Skeletal muscle tissue (tissue), 4 donors: ENCODE results near the gene SGK1. TPM values are rescaled to one million over a fixed set of nuclear protein-coding genes. Genes with fewer than 3 reads are reported as not detected.

Experiments used
- H3K27ac ChIP-seq: one replicate; pipeline ENCODE4 v1.7.0; 2013; ENCODE audit warnings: mild to moderate bottlenecking, low read depth, low read length, inconsistent platforms
- H3K27me3 ChIP-seq, 3 donors: one replicate each; pipeline ENCODE4 v1.7.0; 2013; ENCODE audit warnings: low read length in 3 of 3; ENCODE audit not compliant: control insufficient read depth in 3 of 3, insufficient read depth in 3 of 3
- H3K36me3 ChIP-seq, 3 donors: one replicate each; pipeline ENCODE4 v1.7.0; 2013; ENCODE audit warnings: low read length in 3 of 3; ENCODE audit not compliant: control insufficient read depth in 3 of 3, insufficient read depth in 3 of 3
- H3K4me1 ChIP-seq, 3 donors: one replicate each; pipeline ENCODE4 v1.7.0; 2013; ENCODE audit warnings: low read length in 3 of 3, mild to moderate bottlenecking in 3 of 3; ENCODE audit not compliant: control insufficient read depth in 3 of 3, insufficient read depth in 3 of 3
- H3K4me3 ChIP-seq, 3 donors: one replicate each; pipeline ENCODE4 v1.7.0; 2013; ENCODE audit warnings: low read length in 3 of 3
- H3K9ac ChIP-seq, 3 donors: one replicate each; pipeline ENCODE4 v1.7.0; 2013; ENCODE audit warnings: low read length in 3 of 3, mild to moderate bottlenecking in 3 of 3, moderate library complexity in 2 of 3, low read depth in 1 of 3
- H3K9me3 ChIP-seq, 3 donors: one replicate each; pipeline ENCODE4 v1.7.0; 2013; ENCODE audit warnings: low read length in 3 of 3; ENCODE audit not compliant: control insufficient read depth in 3 of 3
- total RNA-seq: library from RNA; depleted of rRNA; stranded (reverse); fragments of >200 nt; gene quantifications from one replicate; pipeline ENCODE4 v1.2.3, GENCODE V29; 2014
- donor health status: Osteomylitis.

Gene SGK1
- total RNA-seq, 1 donor from 2014 or later = 74.1 TPM

- Histone ChIP-seq H3K36me3 (no peaks in the 10 kb centered on the region), H3K9ac (peak overlapping the region; percentile 13 to 55 (median 36)), H3K4me3 (peak overlapping the region in 2 of 3 donors; percentile 28 to 30), H3K4me1 (peaks cover 24 to 31% (median 29%) of the 10 kb centered on the region in 3 donors), H3K9me3 (no peaks in the 10 kb centered on the region), H3K27me3 (no peaks in the 10 kb centered on the region), H3K27ac (peak overlapping the region; percentile 82)
These were observed 68.6 kb downstream of the SGK1 start for GRCh38 chr6:134249239-134249758.

GRCh38 chr6:134247844-134248580 is 69.9 kb downstream of the SGK1 start:
- Histone ChIP-seq H3K9me3 (no peaks in the 10 kb centered on the region), H3K27ac (peak overlapping the region; percentile 82), H3K4me3 (no peak overlapping the region), H3K27me3 (no peaks in the 10 kb centered on the region), H3K9ac (no peak overlapping the region), H3K36me3 (no peaks in the 10 kb centered on the region), H3K4me1 (peaks cover 22 to 29% (median 28%) of the 10 kb centered on the region in 3 donors)

- no peaks in the 10 kb centered on the region for H3K9me3 ChIP-seq
- H3K9ac ChIP-seq = no peak overlapping the region
- peaks cover 22 to 29% (median 28%) of the 10 kb centered on the region in 3 donors for H3K4me1 ChIP-seq
- H3K4me3 ChIP-seq = no peak overlapping the region
- H3K27ac ChIP-seq = peak overlapping the region; percentile 82
- no peaks in the 10 kb centered on the region for H3K27me3 ChIP-seq
- no peaks in the 10 kb centered on the region for H3K36me3 ChIP-seq
These were observed 70.6 kb downstream of the SGK1 start for GRCh38 chr6:134247231-134247833.

DNA sequence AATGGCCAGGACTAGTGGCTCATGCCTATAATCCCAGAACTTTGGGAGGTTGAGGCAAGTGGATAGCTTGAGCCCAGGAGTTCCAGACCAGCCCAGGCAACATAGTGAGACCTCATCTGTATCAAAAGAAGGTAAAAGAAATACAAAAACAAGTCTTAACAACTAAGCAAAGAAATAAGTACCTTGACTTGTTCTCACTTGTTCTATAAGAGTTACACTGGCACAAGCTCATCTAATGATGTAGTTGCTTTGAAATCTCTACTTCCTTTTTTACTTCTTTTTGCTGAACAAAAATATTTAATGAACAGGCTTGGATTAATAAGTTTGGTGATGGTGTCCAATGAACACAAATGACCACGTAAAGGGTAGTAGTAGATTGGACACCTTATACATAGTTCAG is 72.2 kb downstream of the SGK1 start:
- no peaks in the 10 kb centered on the region for H3K9me3 ChIP-seq
- no peaks in the 10 kb centered on the region for H3K36me3 ChIP-seq
- peaks cover 22 to 28% (median 27%) of the 10 kb centered on the region in 3 donors for H3K4me1 ChIP-seq
- no peak overlapping the region for H3K9ac ChIP-seq
- H3K4me3 ChIP-seq = no peak overlapping the region
- no peaks in the 10 kb centered on the region for H3K27me3 ChIP-seq
- no peak overlapping the region for H3K27ac ChIP-seq

GRCh38 chr6:134245041-134245440 is 72.9 kb downstream of the SGK1 start:
- Histone ChIP-seq H3K27me3 (no peaks in the 10 kb centered on the region), H3K4me1 (peaks cover 21 to 27% (median 26%) of the 10 kb centered on the region in 3 donors), H3K9ac (no peak overlapping the region)

GRCh38 chr6:134240665-134241431 is 77.1 kb downstream of the SGK1 start:
- Histone ChIP-seq H3K27me3 (no peaks in the 10 kb centered on the region), H3K36me3 (no peaks in the 10 kb centered on the region), H3K9me3 (no peaks in the 10 kb centered on the region), H3K4me3 (no peak overlapping the region), H3K9ac (no peak overlapping the region), H3K4me1 (no peaks in the 10 kb centered on the region), H3K27ac (no peak overlapping the region)

More at GRCh38 chr6:134245041-134245440, 72.9 kb downstream of the SGK1 start:
- no peak overlapping the region for H3K27ac ChIP-seq
- H3K36me3 ChIP-seq = no peaks in the 10 kb centered on the region
- H3K9me3 ChIP-seq = no peaks in the 10 kb centered on the region
- H3K4me3 ChIP-seq = no peak overlapping the region

DNA sequence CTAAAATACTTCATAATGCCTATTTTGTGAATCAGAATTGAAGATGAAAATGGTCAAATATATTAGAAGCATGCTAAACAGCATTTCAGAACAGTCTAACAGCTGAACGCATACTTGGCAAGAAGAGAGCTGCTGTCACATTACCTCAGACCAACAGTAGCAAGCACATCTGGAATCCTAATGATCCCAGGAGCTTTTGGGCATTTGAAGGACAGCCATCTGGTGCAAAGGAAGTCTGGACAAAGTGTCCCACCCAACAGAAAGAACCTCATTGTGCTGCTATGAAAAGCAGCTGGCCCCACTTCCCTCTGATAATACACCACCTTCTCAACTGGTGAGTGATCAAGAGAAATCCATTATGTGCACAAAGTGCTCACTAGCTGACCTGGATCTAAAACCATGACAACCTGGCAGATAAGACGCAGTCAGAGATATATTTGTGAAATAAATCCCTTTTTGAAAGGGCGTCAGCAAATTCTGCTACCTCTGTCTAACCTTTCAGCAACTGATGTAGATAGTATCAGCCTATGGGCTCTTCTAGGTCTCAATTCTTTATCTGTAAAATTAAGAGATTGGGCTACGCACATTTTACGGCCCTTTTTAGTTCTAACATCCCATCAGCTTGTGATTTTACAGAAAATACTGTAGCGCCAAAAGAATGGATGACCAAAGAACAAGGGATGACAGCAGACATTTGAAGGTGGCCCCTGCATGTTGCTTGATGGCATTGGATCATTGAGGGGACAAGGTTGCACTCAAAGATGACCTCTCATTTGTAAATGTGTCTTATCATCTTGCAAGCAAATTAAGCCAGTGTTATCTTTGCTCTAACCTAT is 78.7 kb downstream of the SGK1 start:
- H3K4me1 ChIP-seq = no peaks in the 10 kb centered on the region
- no peak overlapping the region for H3K4me3 ChIP-seq
- H3K27me3 ChIP-seq = no peaks in the 10 kb centered on the region
- H3K9me3 ChIP-seq = no peaks in the 10 kb centered on the region
- no peak overlapping the region for H3K27ac ChIP-seq
- no peaks in the 10 kb centered on the region for H3K36me3 ChIP-seq
- no peak overlapping the region for H3K9ac ChIP-seq

DNA sequence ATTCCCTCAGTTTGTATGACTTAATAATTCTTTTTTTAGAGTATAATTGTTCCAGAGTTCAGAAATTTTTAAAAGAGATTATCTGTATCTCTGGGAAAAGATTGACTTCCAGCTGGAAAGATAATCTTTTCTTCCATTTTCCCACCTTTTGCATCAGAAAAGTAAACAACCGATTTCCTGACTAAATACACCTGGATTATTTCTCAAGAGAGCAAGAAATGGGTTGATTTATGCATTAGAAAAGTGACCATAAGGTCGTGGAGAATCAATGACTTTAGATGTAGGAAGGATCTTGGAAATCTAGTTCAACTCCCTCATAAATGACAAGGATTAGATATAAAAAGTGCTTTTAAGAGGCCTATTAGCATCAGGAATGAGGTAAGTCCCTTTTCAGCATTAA is 79.9 kb downstream of the SGK1 start:
- H3K27me3 ChIP-seq = no peaks in the 10 kb centered on the region
- H3K36me3 ChIP-seq = no peaks in the 10 kb centered on the region
- H3K9ac ChIP-seq = no peak overlapping the region
- no peak overlapping the region for H3K27ac ChIP-seq
- H3K9me3 ChIP-seq = no peaks in the 10 kb centered on the region
- H3K4me1 ChIP-seq = no peaks in the 10 kb centered on the region
- no peak overlapping the region for H3K4me3 ChIP-seq

GRCh38 chr6:134235937-134236751 is 81.8 kb downstream of the SGK1 start:
- no peaks in the 10 kb centered on the region for H3K9me3 ChIP-seq
- H3K9ac ChIP-seq = no peak overlapping the region
- no peaks in the 10 kb centered on the region for H3K4me1 ChIP-seq
- no peak overlapping the region for H3K27ac ChIP-seq
- no peak overlapping the region for H3K4me3 ChIP-seq
- H3K27me3 ChIP-seq = no peaks in the 10 kb centered on the region
- H3K36me3 ChIP-seq = no peaks in the 10 kb centered on the region
